DMS114 treated with DMSO at 0.1 percent for 48 hours (cell line): ENCODE results near the gene PFDN2.
A peak's percentile ranks its signal among the peaks of the same experiment; 100 is the strongest.

Experiments
- DNase-seq: peaks from one replicate; lab custom pipeline; 2025; ENCODE audit not compliant: unreplicated experiment; lab: John Stamatoyannopoulos, UW

The PFDN2 gene, protein sequence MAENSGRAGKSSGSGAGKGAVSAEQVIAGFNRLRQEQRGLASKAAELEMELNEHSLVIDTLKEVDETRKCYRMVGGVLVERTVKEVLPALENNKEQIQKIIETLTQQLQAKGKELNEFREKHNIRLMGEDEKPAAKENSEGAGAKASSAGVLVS

DNA sequence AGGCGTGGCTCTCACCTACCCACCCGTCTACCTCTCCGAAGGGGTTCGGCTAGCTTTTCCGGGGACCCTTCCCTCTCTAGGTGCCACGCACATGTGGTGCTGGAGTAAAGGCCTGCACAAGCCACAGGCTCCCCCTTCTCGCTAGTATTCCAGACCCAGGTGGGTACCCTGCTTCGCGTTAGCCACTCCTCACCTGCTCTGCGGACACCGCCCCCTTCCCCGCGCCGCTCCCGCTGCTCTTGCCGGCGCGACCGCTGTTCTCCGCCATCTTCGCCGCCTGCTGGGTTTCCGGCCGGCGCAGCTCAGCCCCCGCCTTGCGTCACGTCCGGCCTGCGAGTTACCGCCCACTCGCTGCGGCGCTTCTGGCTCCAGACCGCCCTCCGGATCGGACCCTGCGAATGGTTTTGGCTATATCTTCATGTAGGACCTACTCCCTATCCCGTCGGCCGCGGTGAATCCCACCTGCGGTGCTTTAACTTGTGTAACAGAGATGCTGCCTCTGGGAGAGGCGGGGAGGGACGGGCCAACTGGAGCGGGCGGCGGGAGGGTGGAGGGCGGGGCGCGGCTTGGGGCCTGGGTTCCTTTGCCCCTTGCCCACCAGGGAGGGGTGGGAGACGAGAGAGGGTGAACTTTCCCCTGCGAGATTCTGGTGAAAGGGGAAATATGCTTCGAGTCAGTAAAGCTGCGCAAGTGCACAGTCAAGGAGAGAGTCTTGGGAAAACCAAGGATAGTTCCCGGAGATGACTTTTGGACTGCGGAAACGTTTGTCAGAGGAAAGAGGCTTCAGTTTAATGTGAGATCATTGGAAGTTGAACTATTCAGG lies at the start of gene PFDN2, which contains the start of gene NIT1:
TSS of gene PFDN2 (minus strand) at position 279 of the 823 bp plus-strand sequence. CDS start at position 268, 11 bp downstream.
TSS of gene NIT1 (plus strand) at position 347 of the 823 bp plus-strand sequence. CDS start at position 419, 72 bp downstream.
- DNase-seq: peak; percentile 84

- no peak for DNase-seq
These were observed 49.1 kb upstream of the PFDN2 start for GRCh38 chr1:161166669-161167548.

- DNase-seq: peak; percentile 100
These were observed 48.2 kb upstream of the PFDN2 start, which contains the start of gene PPOX for GRCh38 chr1:161165742-161166668. Gene PPOX (plus strand): TSS chr1:161166426. CDS start chr1:161166848, 422 bp downstream.

DNA sequence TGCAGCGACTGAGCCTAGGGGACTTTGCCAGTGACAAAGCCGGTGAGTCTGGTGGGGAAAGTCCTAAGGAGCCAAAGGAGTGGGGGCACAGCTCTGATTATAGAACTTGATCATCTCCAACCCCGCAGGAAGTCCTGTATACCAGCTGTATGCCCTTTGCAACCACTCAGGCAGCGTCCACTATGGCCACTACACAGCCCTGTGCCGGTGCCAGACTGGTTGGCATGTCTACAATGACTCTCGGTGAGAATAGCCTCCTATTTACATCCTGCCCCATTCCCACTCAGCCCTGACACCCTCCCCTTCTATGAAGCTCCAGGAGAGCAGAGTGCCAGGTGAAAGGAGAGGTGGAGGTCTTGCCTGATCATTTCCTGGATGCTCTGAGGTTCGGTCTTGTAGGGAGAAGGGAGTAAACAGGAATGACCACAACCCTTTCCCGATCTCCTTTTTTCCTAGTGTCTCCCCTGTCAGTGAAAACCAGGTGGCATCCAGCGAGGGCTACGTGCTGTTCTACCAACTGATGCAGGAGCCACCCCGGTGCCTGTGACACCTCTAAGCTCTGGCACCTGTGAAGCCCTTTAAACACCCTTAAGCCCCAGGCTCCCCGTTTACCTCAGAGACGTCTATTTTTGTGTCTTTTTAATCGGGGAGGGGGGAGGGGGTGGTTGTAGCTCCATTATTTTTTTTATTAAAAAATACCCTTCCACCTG lies 47.2 kb upstream of the PFDN2 start:
- DNase-seq: no peak

DNA sequence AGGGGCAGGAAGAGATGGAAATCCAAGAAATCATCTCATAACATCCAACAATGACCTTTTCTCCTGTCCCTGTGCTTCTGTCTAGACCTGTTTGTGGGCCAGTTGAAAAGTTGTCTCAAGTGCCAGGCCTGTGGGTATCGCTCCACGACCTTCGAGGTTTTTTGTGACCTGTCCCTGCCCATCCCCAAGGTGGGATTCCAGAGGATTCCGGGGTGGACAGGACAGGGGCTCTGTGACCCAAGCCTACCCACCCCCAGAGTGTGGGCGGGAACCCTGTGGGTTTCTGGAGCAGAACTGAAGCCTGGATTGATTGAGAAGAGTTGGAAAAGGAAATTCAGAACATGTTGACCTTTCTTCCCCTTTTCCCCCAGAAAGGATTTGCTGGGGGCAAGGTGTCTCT lies 46.0 kb upstream of the PFDN2 start:
- no peak for DNase-seq

DNA sequence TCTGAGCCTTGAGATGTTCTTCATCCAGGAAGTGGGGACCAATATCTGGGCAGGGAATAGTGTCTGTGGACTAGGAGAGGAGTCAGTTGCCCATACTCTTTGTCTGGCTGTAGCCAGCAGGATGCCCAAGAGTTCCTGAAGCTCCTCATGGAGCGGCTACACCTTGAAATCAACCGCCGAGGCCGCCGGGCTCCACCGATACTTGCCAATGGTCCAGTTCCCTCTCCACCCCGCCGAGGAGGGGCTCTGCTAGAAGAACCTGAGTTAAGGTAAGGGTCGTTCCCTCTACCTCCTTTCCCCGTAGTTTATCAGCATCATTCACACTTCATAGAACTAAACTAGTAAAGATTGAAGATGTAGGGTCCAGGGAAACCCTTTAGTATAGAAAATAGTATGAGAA lies 45.0 kb upstream of the PFDN2 start:
- no peak for DNase-seq

DNA sequence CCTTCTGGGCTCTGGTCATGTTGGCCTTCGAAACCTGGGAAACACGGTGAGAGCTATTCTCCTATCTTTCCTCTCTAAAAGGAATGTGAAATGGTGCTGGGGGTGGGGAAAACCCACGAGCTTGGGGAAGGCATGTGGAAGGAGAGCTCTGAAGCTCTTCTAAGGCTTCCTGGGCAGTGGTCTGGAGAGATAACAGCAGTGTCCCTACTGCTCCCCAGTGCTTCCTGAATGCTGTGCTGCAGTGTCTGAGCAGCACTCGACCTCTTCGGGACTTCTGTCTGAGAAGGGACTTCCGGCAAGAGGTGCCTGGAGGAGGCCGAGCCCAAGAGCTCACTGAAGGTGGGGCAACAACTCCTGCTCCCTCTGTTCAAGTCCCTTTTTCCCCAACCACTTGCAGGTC lies 44.2 kb upstream of the PFDN2 start:
- no peak for DNase-seq

DNA sequence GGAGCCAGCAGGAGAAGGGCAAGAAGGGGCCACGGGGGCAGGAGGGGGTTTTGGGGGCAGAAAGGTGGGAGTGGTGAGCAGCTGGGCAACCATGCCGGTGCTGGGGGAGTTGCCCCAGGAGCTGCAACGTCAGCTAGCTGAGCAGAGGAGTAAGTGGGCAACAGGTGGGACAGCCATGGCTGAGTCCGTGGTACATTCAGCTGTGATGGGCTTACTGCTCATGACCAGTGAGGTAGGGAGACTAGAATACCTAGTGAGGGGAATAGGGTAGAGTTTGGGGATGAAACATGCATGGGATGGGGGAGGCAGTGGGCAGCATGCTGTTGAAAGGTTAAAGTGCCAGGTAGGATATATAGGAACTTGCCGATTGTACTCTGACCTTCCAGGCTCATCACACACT lies 43.8 kb upstream of the PFDN2 start:
- no peak for DNase-seq

GRCh38 chr1:161160671-161161145 lies 42.9 kb upstream of the PFDN2 start:
- DNase-seq: no peak

- DNase-seq: no peak
These were observed 42.0 kb upstream of the PFDN2 start for GRCh38 chr1:161159913-161160243.

- peak; percentile 94 for DNase-seq
These were observed 41.5 kb upstream of the PFDN2 start, which contains the start of gene USP21 for GRCh38 chr1:161159087-161159912. Gene USP21 (plus strand): TSS chr1:161159500. CDS start chr1:161160641, 1,141 bp downstream.

GRCh38 chr1:161158316-161159010 lies 40.6 kb upstream of the PFDN2 start:
- DNase-seq: no peak

DNA sequence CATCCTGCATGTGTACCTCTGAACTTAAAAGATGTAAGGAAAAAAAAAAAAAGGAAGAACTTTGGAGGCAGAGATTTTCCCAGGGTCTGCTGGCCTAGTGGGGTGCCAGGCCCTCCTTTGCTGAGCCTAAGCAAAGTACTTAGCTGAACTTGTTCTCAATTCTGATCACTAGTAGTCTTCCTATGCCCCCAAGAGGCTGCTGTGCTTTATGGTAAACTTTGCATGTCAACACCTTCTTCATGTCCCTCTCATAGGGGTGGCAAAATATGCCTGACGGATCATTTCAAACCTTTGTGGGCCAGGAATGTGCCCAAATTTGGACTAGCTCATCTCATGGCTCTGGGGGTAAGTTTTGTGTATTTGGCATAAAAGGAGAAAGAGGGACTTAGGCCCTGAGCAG lies 40.0 kb upstream of the PFDN2 start:
- DNase-seq: peak; percentile 34

- peak; percentile 98 for DNase-seq
These were observed 36.0 kb upstream of the PFDN2 start, which contains the start of gene UFC1 for GRCh38 chr1:161153682-161154337. Gene UFC1 (plus strand): TSS chr1:161153978. CDS start chr1:161153998, 20 bp downstream.

- no peak for DNase-seq
These were observed 35.3 kb upstream of the PFDN2 start for GRCh38 chr1:161153176-161153575.

- DNase-seq: no peak
These were observed 28.0 kb upstream of the PFDN2 start for GRCh38 chr1:161145832-161146231.

DNA sequence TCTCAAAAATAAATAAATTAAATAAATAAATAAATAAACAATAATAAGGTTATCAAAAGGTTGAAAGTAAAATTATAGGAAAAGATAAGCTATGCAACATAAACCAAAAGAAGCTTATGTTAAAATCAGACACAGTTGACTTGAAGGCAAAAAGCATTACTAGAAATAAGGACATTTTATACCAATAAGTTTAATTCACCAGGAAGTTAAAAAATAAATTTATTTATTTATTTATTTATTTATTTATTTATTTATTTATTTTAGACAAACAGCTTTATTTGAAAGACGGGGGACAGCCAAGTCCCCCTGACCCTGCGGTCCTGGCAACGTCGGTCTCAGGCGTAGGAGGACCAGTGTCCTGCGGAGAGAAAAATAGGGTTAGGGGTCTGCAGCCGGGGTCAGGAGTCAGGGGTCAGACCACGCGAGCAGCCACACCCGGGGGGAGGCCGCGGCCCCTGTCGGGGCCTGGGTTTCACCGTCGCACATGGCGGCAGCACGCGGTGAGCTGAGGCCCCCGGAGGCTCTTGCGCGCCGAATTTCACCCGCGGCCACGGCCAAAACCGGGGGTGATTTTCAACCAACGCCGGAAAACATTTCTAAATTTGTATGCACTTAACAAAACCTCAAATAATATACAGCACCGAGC lies 23.0 kb upstream of the PFDN2 start:
- DNase-seq: no peak
